Lung (tissue), 12 donors: Measurements from ENCODE around the gene IL23R. TPM values are rescaled to one million over a fixed set of nuclear protein-coding genes. Genes with fewer than 3 reads are reported as not detected.
"Not testable (repeated sequence)": the region's sequence is repeated elsewhere in the genome, so short reads cannot be mapped to it uniquely, and the experiment has no call there.

Source experiments
- ATAC-seq: fragments of 200-7000 bp; cut with Tn5 transposase; one replicate; pipeline ENCODE4 v1.9.1; 2020; ENCODE audit warnings: moderate number of reproducible peaks; ENCODE audit not compliant: insufficient read depth, low FRiP score
- DNase-seq, 3 donors: peaks; one replicate each; pipeline ENCODE4 v3.0.0-alpha.2; 2013 to 2017
- H3K27ac ChIP-seq, 2 donors: one replicate each; pipeline ENCODE4 v1.5.1; 2013; ENCODE audit warnings: mild to moderate bottlenecking in 2 of 2, moderate library complexity in 2 of 2, control low read depth in 1 of 2, inconsistent platforms in 1 of 2, low read depth in 1 of 2, low read length in 1 of 2
- H3K27me3 ChIP-seq, 3 donors: one replicate each; pipeline ENCODE4 v1.5.1; 2013; ENCODE audit warnings: low read length in 2 of 3; ENCODE audit not compliant: control insufficient read depth in 3 of 3, insufficient read depth in 3 of 3
- H3K36me3 ChIP-seq, 4 donors: one replicate each; pipeline ENCODE4 v1.5.1; 2013; ENCODE audit warnings: low read length in 4 of 4, mild to moderate bottlenecking in 1 of 4, moderate library complexity in 1 of 4; ENCODE audit not compliant: control insufficient read depth in 4 of 4, insufficient read depth in 4 of 4
- H3K4me1 ChIP-seq, 5 donors: one replicate each; pipeline ENCODE4 v1.5.1; 2013; ENCODE audit warnings: low read length in 5 of 5, mild to moderate bottlenecking in 2 of 5, moderate library complexity in 1 of 5; ENCODE audit not compliant: control insufficient read depth in 5 of 5, insufficient read depth in 5 of 5
- H3K4me3 ChIP-seq: one replicate; pipeline ENCODE4 v1.5.1; 2013; ENCODE audit warnings: mild to moderate bottlenecking, control low read depth, moderate library complexity
- H3K9ac ChIP-seq, 2 donors: one replicate each; pipeline ENCODE4 v1.5.1; 2013; ENCODE audit warnings: low read length in 2 of 2, control low read depth in 1 of 2; ENCODE audit not compliant: insufficient read depth in 1 of 2
- H3K9me3 ChIP-seq, 4 donors: one replicate each; pipeline ENCODE4 v1.5.1; 2013; ENCODE audit warnings: low read length in 3 of 4, mild to moderate bottlenecking in 1 of 4, moderate library complexity in 1 of 4; ENCODE audit not compliant: control insufficient read depth in 4 of 4, insufficient read depth in 3 of 4
- WGBS, 2 donors: extraction: QIAGEN DNeasy Blood & Tissue Kit; methylation state at CpG; one replicate each; pipeline ENCODE4 v1.1.7; 2013; 5-methylcytosine and 5-hydroxymethylcytosine counted together
- polyA plus RNA-seq, 2 donors: library from polyadenylated mRNA; stranded (reverse); fragments of 200-250 nt; gene quantifications; one replicate each; pipeline ENCODE4 v1.2.1, GENCODE V29; 2013
- total RNA-seq, 2 donors: library from RNA; depleted of rRNA in 1 of 2; stranded (reverse); fragments of >200 nt in 1 of 2; gene quantifications; one replicate each; pipeline ENCODE4 v1.2.1, GENCODE V29; 2014 to 2021
- TF ChIP-seq, protein P1 (sequence below): IDR thresholded peaks from 2 replicates; pipeline ENCODE4 v1.5.1; 2012; ENCODE audit warnings: mild to moderate bottlenecking; ENCODE audit errors: control extremely low read depth, extremely low read depth
- donor health status: control.
- donor health status: control.
- donor health status: Bipolar disorder and iron deficiency.
- donor health status: healthy.
- donor health status: DM: yes; HTN: yes; CAD: no.

The IL23R gene
- total and polyA plus RNA-seq, 4 donors = 0.03 to 0.60 (median 0.15) TPM; not detected in 1

GRCh38 chr1:67140460-67140859, 25.8 kb upstream of the IL23R start:
- Histone ChIP-seq H3K4me3 (no peak overlapping the region), H3K4me1 (peaks cover 0 to 4% (median 0%) of the 10 kb centered on the region in 5 donors), H3K36me3 (no peaks in the 10 kb centered on the region), H3K9me3 (no peaks in the 10 kb centered on the region), H3K27ac (no peak overlapping the region), H3K9ac (no peak overlapping the region), H3K27me3 (no peaks in the 10 kb centered on the region)
- no peak for ATAC-seq
- 88 to 90% methylated on average over 2 of the region's 2 CpGs for WGBS, 2 donors
- no peak for DNase-seq
- TF ChIP-seq, protein P1, sequence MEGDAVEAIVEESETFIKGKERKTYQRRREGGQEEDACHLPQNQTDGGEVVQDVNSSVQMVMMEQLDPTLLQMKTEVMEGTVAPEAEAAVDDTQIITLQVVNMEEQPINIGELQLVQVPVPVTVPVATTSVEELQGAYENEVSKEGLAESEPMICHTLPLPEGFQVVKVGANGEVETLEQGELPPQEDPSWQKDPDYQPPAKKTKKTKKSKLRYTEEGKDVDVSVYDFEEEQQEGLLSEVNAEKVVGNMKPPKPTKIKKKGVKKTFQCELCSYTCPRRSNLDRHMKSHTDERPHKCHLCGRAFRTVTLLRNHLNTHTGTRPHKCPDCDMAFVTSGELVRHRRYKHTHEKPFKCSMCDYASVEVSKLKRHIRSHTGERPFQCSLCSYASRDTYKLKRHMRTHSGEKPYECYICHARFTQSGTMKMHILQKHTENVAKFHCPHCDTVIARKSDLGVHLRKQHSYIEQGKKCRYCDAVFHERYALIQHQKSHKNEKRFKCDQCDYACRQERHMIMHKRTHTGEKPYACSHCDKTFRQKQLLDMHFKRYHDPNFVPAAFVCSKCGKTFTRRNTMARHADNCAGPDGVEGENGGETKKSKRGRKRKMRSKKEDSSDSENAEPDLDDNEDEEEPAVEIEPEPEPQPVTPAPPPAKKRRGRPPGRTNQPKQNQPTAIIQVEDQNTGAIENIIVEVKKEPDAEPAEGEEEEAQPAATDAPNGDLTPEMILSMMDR = no peak

DNA sequence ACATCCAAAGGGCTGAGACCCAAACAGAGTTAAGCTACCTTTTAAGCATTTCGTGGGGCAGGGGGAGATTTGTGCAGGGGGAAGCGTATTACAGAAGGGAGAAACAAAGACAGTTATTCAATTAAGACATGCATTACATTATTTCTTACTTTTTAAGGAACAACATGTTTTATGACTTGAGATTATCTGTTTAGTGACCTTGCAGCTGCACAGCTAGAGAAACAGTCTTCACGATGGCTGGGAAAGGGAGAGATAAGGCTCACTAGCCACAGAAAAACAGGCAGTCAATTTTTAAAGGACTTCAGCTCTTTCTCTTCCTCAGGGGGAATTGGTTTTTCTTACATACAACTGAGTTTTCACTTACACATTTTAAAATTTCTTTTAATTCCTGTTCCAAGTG, 24.4 kb upstream of the IL23R start:
- 70 to 78% methylated on average over 3 of the region's 3 CpGs for WGBS, 2 donors
- H3K27me3 ChIP-seq, H3K9ac ChIP-seq, ATAC-seq, H3K9me3 ChIP-seq, H3K4me3 ChIP-seq, H3K36me3 ChIP-seq, H3K27ac ChIP-seq, H3K4me1 ChIP-seq, DNase-seq: not testable (repeated sequence)

DNA sequence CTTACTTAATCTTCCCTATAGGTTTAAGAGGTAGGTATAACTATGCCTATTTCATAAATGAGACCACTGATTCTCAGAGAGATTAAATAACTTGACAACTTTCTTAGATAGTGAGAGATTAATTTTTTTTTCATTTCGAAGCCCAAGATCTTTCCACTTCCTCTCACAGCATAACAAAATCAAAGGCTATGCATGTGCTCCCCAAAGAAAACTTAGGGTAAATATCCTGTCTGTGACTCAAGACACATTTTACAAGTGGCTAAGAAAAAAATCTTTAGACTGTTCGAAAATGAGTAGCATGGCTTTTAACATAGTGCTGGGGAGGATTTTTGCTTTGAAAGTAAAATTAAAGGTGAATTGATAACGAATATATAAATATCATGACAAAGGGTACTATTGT, 23.3 kb upstream of the IL23R start:
- WGBS, 2 donors = 55 to 65% methylated on average over 3 of the region's 3 CpGs
- Histone ChIP-seq H3K4me3 (no peak overlapping the region), H3K9me3 (no peaks in the 10 kb centered on the region), H3K36me3 (no peaks in the 10 kb centered on the region), H3K4me1 (no peaks in the 10 kb centered on the region), H3K27ac (no peak overlapping the region), H3K9ac (no peak overlapping the region), H3K27me3 (no peaks in the 10 kb centered on the region)
- ATAC-seq (no peak), DNase-seq (no peak)
- TF ChIP-seq, protein P1 = no peak

- WGBS, 2 donors = 87 to 92% methylated on average over 3 of the region's 3 CpGs
- no peaks in the 10 kb centered on the region for H3K27me3 ChIP-seq
- H3K4me1 ChIP-seq = no peaks in the 10 kb centered on the region
- TF ChIP-seq, protein P1 = no peak
- no peak overlapping the region for H3K4me3 ChIP-seq
- no peaks in the 10 kb centered on the region for H3K36me3 ChIP-seq
- no peak overlapping the region for H3K27ac ChIP-seq
- ATAC-seq (no peak), DNase-seq (no peak)
- H3K9me3 ChIP-seq = no peaks in the 10 kb centered on the region
- no peak overlapping the region for H3K9ac ChIP-seq
Observed at GRCh38 chr1:67143966-67144365, 22.3 kb upstream of the IL23R start.
